Stomach (tissue), 9 donors: Measurements from ENCODE around the gene ZNF524. TPM values are rescaled to one million over a fixed set of nuclear protein-coding genes. Genes with fewer than 3 reads are reported as not detected.

Experiments
- DNase-seq, 2 donors: peaks; one replicate each; pipeline versions ENCODE4 v3.0.0 to v3.0.0-alpha.2; 2013 to 2019
- H3K27ac ChIP-seq, 5 donors: fragments of 200-600 bp in 4 of 5; sonication (generic) in 4 of 5; one replicate each; pipeline ENCODE4 v1.5.1; 2013 to 2019; ENCODE audit warnings: mild to moderate bottlenecking in 1 of 5, moderate library complexity in 1 of 5
- H3K27me3 ChIP-seq, 3 donors: fragments of 200-600 bp; sonication (generic); one replicate each; pipeline ENCODE4 v1.5.1; 2017 to 2019; ENCODE audit warnings: mixed run types in 1 of 3
- H3K36me3 ChIP-seq, 4 donors: fragments of 200-600 bp; sonication (generic); 1 replicate in 3 of 4; 2 replicates in 1 of 4; pipeline ENCODE4 v1.5.1; 2016 to 2019
- H3K4me1 ChIP-seq, 4 donors: fragments of 200-600 bp; sonication (generic); one replicate each; pipeline ENCODE4 v1.5.1; 2016 to 2019
- H3K4me3 ChIP-seq, 4 donors: fragments of 200-600 bp; sonication (generic) in 3 of 4; one replicate each; pipeline ENCODE4 v1.5.1; 2016 to 2019; ENCODE audit warnings: mild to moderate bottlenecking in 1 of 4
- H3K9me3 ChIP-seq, 4 donors: fragments of 200-600 bp; sonication (generic); one replicate each; pipeline ENCODE4 v1.5.1; 2016 to 2019
- CTCF ChIP-seq, 7 experiments: fragments of 450-650 bp in 4 of 7; fragments of 200-600 bp in 3 of 7; sonication (generic) in 3 of 7; IDR thresholded peaks; one replicate each; pipeline ENCODE4 v1.5.1; 2016 to 2019; ENCODE audit warnings: antibody characterized with exemption in 7 of 7, control low read depth in 2 of 7, mild to moderate bottlenecking in 1 of 7
- EP300 ChIP-seq: sonication (generic); formaldehyde crosslinking; IDR thresholded peaks from one replicate; pipeline ENCODE4 v1.6.1; 2017; ENCODE audit warnings: antibody characterized with exemption
- POLR2A ChIP-seq, 4 donors: fragments of 450-650 bp; IDR thresholded peaks; one replicate each; pipeline ENCODE4 v1.6.1; 2016; ENCODE audit warnings: antibody characterized with exemption in 4 of 4, control low read depth in 2 of 4, mild to moderate bottlenecking in 1 of 4, moderate library complexity in 1 of 4
- POLR2AphosphoS5 ChIP-seq, 3 donors: sonication (generic); formaldehyde crosslinking; IDR thresholded peaks; one replicate each; pipeline ENCODE4 v1.6.1; 2016; ENCODE audit warnings: antibody characterized with exemption in 3 of 3
- WGBS, 5 donors: extraction: QIAGEN DNeasy Blood & Tissue Kit in 3 of 5; methylation state at CpG; one replicate each; pipeline versions ENCODE4 v1.1.5 to v1.1.7; 2013 to 2018; 5-methylcytosine and 5-hydroxymethylcytosine counted together
- intact Hi-C: fragments of 100-400 bp; cut with DNase I; formaldehyde crosslinking; loops from one replicate; pipeline ENCODE4 v1.15.1; 2023; ENCODE audit warnings: low total_unique reads
- polyA plus RNA-seq, 3 donors: library from polyadenylated mRNA; stranded (reverse); fragments of 200-250 nt; gene quantifications; one replicate each; pipeline ENCODE4 v1.2.3, GENCODE V29; 2013
- total RNA-seq, 5 donors: library from RNA; depleted of rRNA; stranded (reverse); fragments of >200 nt; gene quantifications; one replicate each; pipeline versions ENCODE4 v1.1.0 to v1.2.3, GENCODE V29; 2014 to 2016
- donor health status: healthy with polysubstance abuse.
- donor health status: Bipolar disorder and iron deficiency.
- donor health status: healthy.

Gene ZNF524
- total and polyA plus RNA-seq, 8 donors = 2.9 to 70.7 (median 53.6) TPM

- DNase-seq = no peak
- Histone ChIP-seq H3K4me1 (peaks cover 8 to 50% (median 17%) of the 10 kb centered on the region in 4 donors), H3K36me3 (peaks cover 16 to 64% (median 60%) of the 10 kb centered on the region in 4 donors), H3K4me3 (no peak overlapping the region), H3K27me3 (no peaks in the 10 kb centered on the region), H3K9me3 (no peaks in the 10 kb centered on the region), H3K27ac (no peak overlapping the region)
- intact Hi-C loops = loop anchor here (5.0 kb wide), 1 partner anchor 103 kb away; no protein-coding TSS in a partner anchor
- TF ChIP-seq CTCF (IDR thresholded peaks at IDR 0.05) (no peak), EP300 (no peak)
- WGBS, 5 donors = 95 to 98% (median 97%) methylated on average over 53 to 98 of the region's 98 CpGs
Measured at GRCh38 chr19:55614711-55615542, 14.8 kb downstream of the ZNF524 start.

GRCh38 chr19:55615543-55616394 is 15.7 kb downstream of the ZNF524 start:
- DNase-seq = no peak
- TF ChIP-seq POLR2AphosphoS5 (IDR thresholded peaks at IDR 0.05) = no peak
- TF ChIP-seq POLR2A (IDR thresholded peaks at IDR 0.05) = no peak
- no peak for TF ChIP-seq EP300
- no peak for TF ChIP-seq CTCF (IDR thresholded peaks at IDR 0.05)
- Histone ChIP-seq H3K27me3 (no peaks in the 10 kb centered on the region), H3K36me3 (peaks cover 16 to 60% (median 56%) of the 10 kb centered on the region in 4 donors), H3K9me3 (no peaks in the 10 kb centered on the region), H3K27ac (no peak overlapping the region), H3K4me1 (peaks cover 8 to 43% (median 17%) of the 10 kb centered on the region in 4 donors), H3K4me3 (no peak overlapping the region)
- intact Hi-C loops = no loop called here
- WGBS, 5 donors = 95 to 98% (median 97%) methylated on average over 53 to 88 of the region's 88 CpGs

- H3K9me3 ChIP-seq = no peaks in the 10 kb centered on the region
- no peak overlapping the region for H3K4me3 ChIP-seq
- no peak for DNase-seq
- 94 to 99% (median 97%) methylated on average over 22 to 38 of the region's 38 CpGs for WGBS, 5 donors
- H3K36me3 ChIP-seq = peaks cover 16 to 65% (median 60%) of the 10 kb centered on the region in 4 donors
- no peak overlapping the region for H3K27ac ChIP-seq
- intact Hi-C loops = no loop called here
- no peak for TF ChIP-seq POLR2AphosphoS5 (IDR thresholded peaks at IDR 0.05)
- no peak for TF ChIP-seq POLR2A (IDR thresholded peaks at IDR 0.05)
- TF ChIP-seq CTCF (IDR thresholded peaks at IDR 0.05) = no peak
- no peak for TF ChIP-seq EP300
- H3K4me1 ChIP-seq = peaks cover 7 to 43% (median 12%) of the 10 kb centered on the region in 4 donors
- H3K27me3 ChIP-seq = no peaks in the 10 kb centered on the region
Measured at GRCh38 chr19:55616395-55616875, 16.3 kb downstream of the ZNF524 start.

- TF ChIP-seq POLR2AphosphoS5 (IDR thresholded peaks at IDR 0.05) = no peak
- Histone ChIP-seq H3K27me3 (no peaks in the 10 kb centered on the region), H3K4me1 (peaks cover 5 to 43% (median 8%) of the 10 kb centered on the region in 4 donors), H3K27ac (no peak overlapping the region), H3K36me3 (peaks cover 22 to 75% (median 69%) of the 10 kb centered on the region in 4 donors), H3K4me3 (no peak overlapping the region), H3K9me3 (no peaks in the 10 kb centered on the region)
- intact Hi-C loops = no loop called here
- 82 to 94% (median 84%) methylated on average over 6 to 8 of the region's 8 CpGs for WGBS, 5 donors
- no peak for DNase-seq
Measured at GRCh38 chr19:55617426-55617825, 17.3 kb downstream of the ZNF524 start.
